WTC11 (cell line): ENCODE data around the gene NEMP1. TPM values are rescaled to one million over a fixed set of nuclear protein-coding genes. Genes with fewer than 3 reads are reported as not detected.

Source experiments
- ATAC-seq: fragments of 200-7000 bp; cut with Tn5 transposase; 2 replicates; pipeline ENCODE4 v1.10.0; 2021; ENCODE audit warnings: mild to moderate bottlenecking, moderate library complexity
- CTCF ChIA-PET: fragments of 300-600 bp; sonication (Branson Sonifier 250); formaldehyde crosslinking; loops from one replicate; lab custom pipeline; 2021; ENCODE audit warnings: antibody characterized with exemption; lab: Charles Lee
- POLR2A ChIA-PET: fragments of 350-600 bp; sonication (Branson Sonifier 250); formaldehyde crosslinking; loops from one replicate; lab custom pipeline; 2021; ENCODE audit warnings: antibody characterized with exemption; lab: Charles Lee
- DNase-seq: peaks from one replicate; pipeline ENCODE4 v3.0.0; 2021; ENCODE audit warnings: low spot score
- H3K27ac Mint-ChIP-seq: 2 replicates; pipeline ENCODE4 v1.8.0; 2021; ENCODE audit warnings: mixed read lengths
- H3K27me3 Mint-ChIP-seq: 2 replicates; pipeline ENCODE4 v1.8.0; 2021; ENCODE audit warnings: low read depth, mild to moderate bottlenecking, moderate library complexity, mixed read lengths
- H3K36me3 Mint-ChIP-seq: 2 replicates; pipeline ENCODE4 v1.8.0; 2021; ENCODE audit warnings: mixed read lengths
- H3K4me1 Mint-ChIP-seq: 2 replicates; pipeline ENCODE4 v1.8.0; 2022; ENCODE audit warnings: mixed read lengths
- H3K4me3 Mint-ChIP-seq: 2 replicates; pipeline ENCODE4 v1.8.0; 2021; ENCODE audit warnings: mild to moderate bottlenecking, moderate library complexity, mixed read lengths
- H3K9me3 Mint-ChIP-seq: 2 replicates; pipeline ENCODE4 v1.8.0; 2021; ENCODE audit warnings: mixed read lengths
- AR ChIP-seq: fragments of 250-450 bp; sonication (Bioruptor Pico); IDR thresholded peaks from 2 replicates; pipeline ENCODE4 v1.9.0; 2021; ENCODE audit warnings: mild to moderate bottlenecking
- CBFB ChIP-seq: sonication (generic); formaldehyde crosslinking; IDR thresholded peaks from 2 replicates; pipeline ENCODE4 v1.8.1; 2022; ENCODE audit warnings: mild to moderate bottlenecking, low read depth, missing genetic modification reagents
- CREB1 ChIP-seq: sonication (generic); formaldehyde crosslinking; IDR thresholded peaks from 2 replicates; pipeline ENCODE4 v1.8.0; 2023; ENCODE audit warnings: mild to moderate bottlenecking, missing genetic modification reagents
- E2F5 ChIP-seq: sonication (generic); formaldehyde crosslinking; IDR thresholded peaks from 2 replicates; pipeline ENCODE4 v1.8.1; 2022; ENCODE audit warnings: mild to moderate bottlenecking, moderate library complexity, missing genetic modification reagents
- ELF4 ChIP-seq: sonication (generic); formaldehyde crosslinking; IDR thresholded peaks from 2 replicates; pipeline ENCODE4 v1.8.1; 2022; ENCODE audit warnings: low read depth, mild to moderate bottlenecking, moderate library complexity, missing genetic modification reagents
- GABPB1 ChIP-seq: sonication (generic); formaldehyde crosslinking; IDR thresholded peaks from 2 replicates; pipeline ENCODE4 v1.8.1; 2023; ENCODE audit warnings: mild to moderate bottlenecking, missing genetic modification reagents
- HMGA2 ChIP-seq: fragments of 250-450 bp; sonication (Bioruptor Pico); IDR thresholded peaks from 2 replicates; pipeline ENCODE4 v1.4.0; 2021; ENCODE audit warnings: mild to moderate bottlenecking, moderate library complexity
- HMGXB4 ChIP-seq: sonication (generic); formaldehyde crosslinking; IDR thresholded peaks from 2 replicates; pipeline ENCODE4 v1.8.1; 2023; ENCODE audit warnings: mild to moderate bottlenecking, moderate library complexity, missing genetic modification reagents
- IRF2 ChIP-seq: sonication (generic); formaldehyde crosslinking; IDR thresholded peaks from 2 replicates; pipeline ENCODE4 v1.8.0; 2022; ENCODE audit warnings: low read depth, missing genetic modification reagents, borderline replicate concordance
- JAZF1 ChIP-seq: fragments of 250-450 bp; sonication (Bioruptor Pico); IDR thresholded peaks from 2 replicates; pipeline ENCODE4 v1.9.0; 2021; ENCODE audit warnings: moderate library complexity, mild to moderate bottlenecking, inconsistent platforms
- MXD4 ChIP-seq: fragments of 250-450 bp; sonication (Bioruptor Pico); IDR thresholded peaks from 2 replicates; pipeline ENCODE4 v1.8.0; 2021; ENCODE audit warnings: mild to moderate bottlenecking, moderate library complexity, borderline replicate concordance
- NFYB ChIP-seq: sonication (generic); formaldehyde crosslinking; conservative IDR thresholded peaks from 2 replicates; pipeline ENCODE4 v1.8.0; 2022; ENCODE audit warnings: low read depth, missing genetic modification reagents
- NR1H2 ChIP-seq: sonication (generic); formaldehyde crosslinking; IDR thresholded peaks from 2 replicates; pipeline ENCODE4 v1.9.0; 2021; ENCODE audit warnings: mild to moderate bottlenecking, moderate library complexity, missing genetic modification reagents
- NR2C2 ChIP-seq: sonication (generic); formaldehyde crosslinking; IDR thresholded peaks from 2 replicates; pipeline ENCODE4 v1.8.0; 2022; ENCODE audit warnings: mild to moderate bottlenecking, missing genetic modification reagents
- TEAD4 ChIP-seq: sonication (generic); formaldehyde crosslinking; IDR thresholded peaks from 2 replicates; pipeline ENCODE4 v1.8.0; 2022; ENCODE audit warnings: mild to moderate bottlenecking, missing genetic modification reagents
- USF1 ChIP-seq: sonication (generic); formaldehyde crosslinking; IDR thresholded peaks from 2 replicates; pipeline ENCODE4 v1.8.0; 2022; ENCODE audit warnings: mild to moderate bottlenecking, missing genetic modification reagents
- ZNF121 ChIP-seq: sonication (generic); formaldehyde crosslinking; IDR thresholded peaks from 2 replicates; pipeline ENCODE4 v1.8.0; 2023; ENCODE audit warnings: missing genetic modification reagents
- ZNF317 ChIP-seq: sonication (generic); formaldehyde crosslinking; IDR thresholded peaks from 2 replicates; pipeline ENCODE4 v1.8.1; 2023; ENCODE audit warnings: low read depth, mild to moderate bottlenecking, moderate library complexity, missing genetic modification reagents, borderline replicate concordance
- ZNF512 ChIP-seq: sonication (generic); formaldehyde crosslinking; IDR thresholded peaks from 2 replicates; pipeline ENCODE4 v1.8.1; 2022; ENCODE audit warnings: missing genetic modification reagents, borderline replicate concordance
- total RNA-seq: library from RNA; stranded (reverse); gene quantifications from 3 replicates; pipeline ENCODE4 v1.2.3, GENCODE V29; 2021

NEMP1 gene
- total RNA-seq, 1 experiment from 2014 or later = 41.9 TPM

GRCh38 chr12:57027011-57027804 lies 51.4 kb downstream of the NEMP1 start:
- no peaks in the 10 kb centered on the region for H3K9me3 Mint-ChIP-seq
- no peak for TF ChIP-seq GABPB1 (CRISPR knock-in tag)
- TF ChIP-seq HMGA2 (CRISPR knock-in tag) = no peak
- no peak for TF ChIP-seq USF1
- no peak for TF ChIP-seq TEAD4
- no peak for TF ChIP-seq ELF4 (CRISPR knock-in tag)
- no peak for TF ChIP-seq NFYB (CRISPR knock-in tag)
- TF ChIP-seq ZNF121 (CRISPR knock-in tag) = no peak
- no peak for TF ChIP-seq ZNF512 (CRISPR knock-in tag)
- no peak for TF ChIP-seq CBFB (CRISPR knock-in tag)
- no peak for TF ChIP-seq JAZF1 (CRISPR knock-in tag)
- TF ChIP-seq NR2C2 (CRISPR knock-in tag) = no peak
- TF ChIP-seq CREB1 = no peak
- TF ChIP-seq HMGXB4 (CRISPR knock-in tag) = no peak
- TF ChIP-seq E2F5 (CRISPR knock-in tag) = no peak
- TF ChIP-seq AR = no peak
- TF ChIP-seq MXD4 (CRISPR knock-in tag) = no peak
- TF ChIP-seq NR1H2 (CRISPR knock-in tag) = no peak
- no peak for TF ChIP-seq IRF2 (CRISPR knock-in tag)
- TF ChIP-seq ZNF317 (CRISPR knock-in tag) = no peak
- no peaks in the 10 kb centered on the region for H3K36me3 Mint-ChIP-seq
- H3K27me3 Mint-ChIP-seq = peaks cover 3% of the 10 kb centered on the region; the same call in 1 of the 2 replicates
- CTCF ChIA-PET = interaction anchor here (0.8 to 2.8 kb wide), 7 partner anchors 14 to 101 kb away, joined by 3 to 13 read pairs (median 5); partner anchors contain the start of gene LRP1
- ATAC-seq (no peak), DNase-seq (no peak)
- H3K4me1 Mint-ChIP-seq = peaks cover 19% of the 10 kb centered on the region
- H3K4me3 Mint-ChIP-seq = no peak overlapping the region
- H3K27ac Mint-ChIP-seq = no peak overlapping the region; the same call in 1 of the 2 replicates
- POLR2A ChIA-PET = interaction anchor here (1.0 kb wide), 1 partner anchor 84 kb away, joined by 3 read pairs; no protein-coding TSS in a partner anchor
